ENCODE data around the gene SDCCAG8.

The SDCCAG8 gene

DNA sequence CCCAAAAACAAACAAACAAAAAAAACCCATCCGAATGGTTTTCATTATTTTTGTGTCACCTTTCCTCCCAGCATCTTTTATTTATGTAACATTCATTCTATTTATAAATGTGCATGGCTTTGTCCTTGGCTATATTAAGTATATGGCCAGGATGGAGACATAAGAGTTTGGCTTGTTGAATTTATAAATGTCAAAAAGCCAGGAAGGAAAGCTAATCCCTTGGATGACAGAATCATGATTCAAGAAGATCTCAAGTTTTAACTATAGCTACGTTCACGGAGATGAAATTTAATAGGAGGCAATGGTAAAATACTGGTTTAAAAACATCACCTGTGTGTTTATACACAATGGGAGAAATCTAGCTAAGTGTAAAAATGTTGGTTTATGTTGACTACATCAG, 5.7 kb upstream of the SDCCAG8 start:
- no peaks in the 10 kb centered on the region; a peak in 1 of 3 replicates for H3K36me3 ChIP-seq (ENCODE audit: control insufficient read depth in 2 of 2, insufficient read depth in 1 of 2, low read length in 2 of 2)
- ChIA-PET POLR2A (no interaction called here), CTCF (no interaction called here)
- no peak overlapping the region for H3K27ac ChIP-seq (ENCODE audit: extremely low read depth, low read depth, low read length)
- peaks cover 14% of the 10 kb centered on the region for H3K4me1 ChIP-seq (ENCODE audit: control insufficient read depth, insufficient read depth, low read length)
- no peak overlapping the region for H3K4me3 ChIP-seq (ENCODE audit: low read depth, low read length)
- H3K9me3 ChIP-seq (ENCODE audit: control insufficient read depth, insufficient read depth, low read depth, low read length): no peaks in the 10 kb centered on the region
- no peak for TF ChIP-seq GLIS2 (tag by site-specific recombination; IDR thresholded peaks at IDR 0.05)
- TF ChIP-seq ZNF239 (tag by site-specific recombination; IDR thresholded peaks at IDR 0.05): no peak
- TF ChIP-seq ZNF214 (tag by site-specific recombination; IDR thresholded peaks at IDR 0.05; ENCODE audit: borderline replicate concordance): 0 out of 2 replicates have a peak, but pooled peaks have one; percentile 25
- TF ChIP-seq YY2 (tag by site-specific recombination; IDR thresholded peaks at IDR 0.05): no peak
- TF ChIP-seq ZNF837 (tag by site-specific recombination; IDR thresholded peaks at IDR 0.05): no peak
- TF ChIP-seq ZNF791 (tag by site-specific recombination; IDR thresholded peaks at IDR 0.05): no peak
- TF ChIP-seq, protein P1, sequence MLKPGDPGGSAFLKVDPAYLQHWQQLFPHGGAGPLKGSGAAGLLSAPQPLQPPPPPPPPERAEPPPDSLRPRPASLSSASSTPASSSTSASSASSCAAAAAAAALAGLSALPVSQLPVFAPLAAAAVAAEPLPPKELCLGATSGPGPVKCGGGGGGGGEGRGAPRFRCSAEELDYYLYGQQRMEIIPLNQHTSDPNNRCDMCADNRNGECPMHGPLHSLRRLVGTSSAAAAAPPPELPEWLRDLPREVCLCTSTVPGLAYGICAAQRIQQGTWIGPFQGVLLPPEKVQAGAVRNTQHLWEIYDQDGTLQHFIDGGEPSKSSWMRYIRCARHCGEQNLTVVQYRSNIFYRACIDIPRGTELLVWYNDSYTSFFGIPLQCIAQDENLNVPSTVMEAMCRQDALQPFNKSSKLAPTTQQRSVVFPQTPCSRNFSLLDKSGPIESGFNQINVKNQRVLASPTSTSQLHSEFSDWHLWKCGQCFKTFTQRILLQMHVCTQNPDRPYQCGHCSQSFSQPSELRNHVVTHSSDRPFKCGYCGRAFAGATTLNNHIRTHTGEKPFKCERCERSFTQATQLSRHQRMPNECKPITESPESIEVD (tag by site-specific recombination; IDR thresholded peaks at IDR 0.05): peak; percentile 82
- no peak for TF ChIP-seq ZNF121 (tag by site-specific recombination; IDR thresholded peaks at IDR 0.05)
- no peak for TF ChIP-seq ZNF433 (tag by site-specific recombination; IDR thresholded peaks at IDR 0.05; ENCODE audit: low read depth)

DNA sequence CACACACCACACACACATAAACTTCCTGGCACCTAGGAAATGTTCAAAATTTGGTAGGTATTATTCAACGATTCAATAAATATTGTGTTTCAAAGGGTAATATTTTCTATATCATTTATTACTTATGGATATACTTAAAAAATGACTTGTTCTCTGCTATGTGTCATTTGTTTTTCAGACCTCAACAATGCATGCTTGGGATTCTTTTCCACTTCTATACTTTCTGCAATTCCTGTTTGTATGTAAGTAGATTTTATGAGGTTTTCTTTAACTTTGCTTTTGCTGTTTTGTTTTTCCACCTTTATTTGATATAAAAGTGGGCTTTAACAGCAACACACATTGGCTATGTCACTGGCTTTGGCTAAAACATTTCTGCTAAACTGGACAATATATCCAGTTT, 4.3 kb upstream of the SDCCAG8 start:
- TF ChIP-seq, protein P1 (tag by site-specific recombination; IDR thresholded peaks at IDR 0.05): peak; percentile 14; the same call in 1 of the 2 replicates
- TF ChIP-seq, protein P2, sequence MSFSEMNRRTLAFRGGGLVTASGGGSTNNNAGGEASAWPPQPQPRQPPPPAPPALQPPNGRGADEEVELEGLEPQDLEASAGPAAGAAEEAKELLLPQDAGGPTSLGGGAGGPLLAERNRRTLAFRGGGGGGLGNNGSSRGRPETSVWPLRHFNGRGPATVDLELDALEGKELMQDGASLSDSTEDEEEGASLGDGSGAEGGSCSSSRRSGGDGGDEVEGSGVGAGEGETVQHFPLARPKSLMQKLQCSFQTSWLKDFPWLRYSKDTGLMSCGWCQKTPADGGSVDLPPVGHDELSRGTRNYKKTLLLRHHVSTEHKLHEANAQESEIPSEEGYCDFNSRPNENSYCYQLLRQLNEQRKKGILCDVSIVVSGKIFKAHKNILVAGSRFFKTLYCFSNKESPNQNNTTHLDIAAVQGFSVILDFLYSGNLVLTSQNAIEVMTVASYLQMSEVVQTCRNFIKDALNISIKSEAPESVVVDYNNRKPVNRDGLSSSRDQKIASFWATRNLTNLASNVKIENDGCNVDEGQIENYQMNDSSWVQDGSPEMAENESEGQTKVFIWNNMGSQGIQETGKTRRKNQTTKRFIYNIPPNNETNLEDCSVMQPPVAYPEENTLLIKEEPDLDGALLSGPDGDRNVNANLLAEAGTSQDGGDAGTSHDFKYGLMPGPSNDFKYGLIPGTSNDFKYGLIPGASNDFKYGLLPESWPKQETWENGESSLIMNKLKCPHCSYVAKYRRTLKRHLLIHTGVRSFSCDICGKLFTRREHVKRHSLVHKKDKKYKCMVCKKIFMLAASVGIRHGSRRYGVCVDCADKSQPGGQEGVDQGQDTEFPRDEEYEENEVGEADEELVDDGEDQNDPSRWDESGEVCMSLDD (tag by site-specific recombination; IDR thresholded peaks at IDR 0.05): no peak
- ChIA-PET CTCF (no interaction called here), POLR2A (no interaction called here)
- no peaks in the 10 kb centered on the region for H3K36me3 ChIP-seq (ENCODE audit: control insufficient read depth in 2 of 2, insufficient read depth in 1 of 2, low read length in 2 of 2)
- H3K4me3 ChIP-seq (ENCODE audit: low read depth, low read length): no peak overlapping the region
- peaks cover 14% of the 10 kb centered on the region for H3K4me1 ChIP-seq (ENCODE audit: control insufficient read depth, insufficient read depth, low read length)
- H3K9me3 ChIP-seq (ENCODE audit: control insufficient read depth, insufficient read depth, low read depth, low read length): no peaks in the 10 kb centered on the region
- H3K27ac ChIP-seq (ENCODE audit: extremely low read depth, low read depth, low read length): no peak overlapping the region

DNA sequence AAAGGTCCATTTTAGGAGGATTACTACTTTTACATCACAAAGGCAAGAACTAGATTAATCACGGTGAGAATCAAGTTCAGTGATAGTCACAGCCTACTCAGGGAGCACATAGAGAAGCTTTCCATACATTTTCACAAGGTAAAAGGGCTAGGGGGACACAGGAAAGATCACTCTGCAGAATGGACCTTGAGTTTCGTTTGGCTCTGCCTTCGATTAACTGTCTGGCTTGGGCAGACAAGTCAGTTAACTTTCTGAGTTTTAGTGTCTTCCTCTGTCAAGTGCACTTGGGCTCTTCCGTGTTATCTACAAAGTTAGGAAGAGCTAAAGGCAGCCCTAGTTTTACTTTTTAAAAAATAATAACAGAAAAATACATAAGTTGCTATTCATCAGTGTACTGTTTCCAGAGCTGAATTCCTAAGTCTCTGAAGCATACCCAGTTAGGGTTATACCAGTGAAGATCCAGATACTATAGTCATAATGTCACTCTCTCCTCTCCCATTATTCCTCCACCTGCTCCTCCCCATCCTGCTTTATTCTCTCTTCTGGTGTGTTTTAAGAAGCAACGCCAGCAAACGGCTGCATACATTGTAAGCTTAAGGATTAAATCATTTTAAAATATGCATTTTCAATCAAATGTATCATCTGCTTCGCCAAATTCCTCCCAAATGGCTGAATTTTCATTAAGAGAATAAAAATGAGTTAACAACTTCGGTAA, 2.5 kb upstream of the SDCCAG8 start:
- Histone ChIP-seq H3K27ac (ENCODE audit: extremely low read depth, low read depth, low read length) (peak overlapping the region; percentile 89; the same call in 1 of the 2 replicates), H3K9me3 (ENCODE audit: control insufficient read depth, insufficient read depth, low read depth, low read length) (no peaks in the 10 kb centered on the region), H3K36me3 (ENCODE audit: control insufficient read depth in 2 of 2, insufficient read depth in 1 of 2, low read length in 2 of 2) (no peaks in the 10 kb centered on the region), H3K4me3 (ENCODE audit: low read depth, low read length) (peak overlapping the region; percentile 66), H3K4me1 (ENCODE audit: control insufficient read depth, insufficient read depth, low read length) (peaks cover 14% of the 10 kb centered on the region)
- ChIA-PET CTCF (interaction anchor here (0.6 to 1.2 kb wide), 2 partner anchors 10 to 32 kb away, joined by 3 to 5 read pairs; no protein-coding TSS in a partner anchor), POLR2A (interaction anchor here (0.7 kb wide), 1 partner anchor 18 kb away, joined by 4 read pairs; no protein-coding TSS in a partner anchor)
- TF ChIP-seq ZBTB17 (tag by site-specific recombination; IDR thresholded peaks at IDR 0.05) (peak; percentile 95), ZSCAN30 (tag by site-specific recombination; IDR thresholded peaks at IDR 0.05) (no peak), ZNF366 (tag by site-specific recombination; conservative IDR thresholded peaks at IDR 0.05) (no peak; the same call in 1 of the 2 replicates), ZNF175 (tag by site-specific recombination; IDR thresholded peaks at IDR 0.05) (no peak), ZNF37A (tag by site-specific recombination; IDR thresholded peaks at IDR 0.05) (no peak), ZNF341 (tag by site-specific recombination; IDR thresholded peaks at IDR 0.05; ENCODE audit: low read depth) (peak; percentile 73), PRDM1 (tag by site-specific recombination; IDR thresholded peaks at IDR 0.05) (peak; percentile 83), ZBTB7A (tag by site-specific recombination; IDR thresholded peaks at IDR 0.05; ENCODE audit: low read depth) (no peak)
- TF ChIP-seq, protein P3, sequence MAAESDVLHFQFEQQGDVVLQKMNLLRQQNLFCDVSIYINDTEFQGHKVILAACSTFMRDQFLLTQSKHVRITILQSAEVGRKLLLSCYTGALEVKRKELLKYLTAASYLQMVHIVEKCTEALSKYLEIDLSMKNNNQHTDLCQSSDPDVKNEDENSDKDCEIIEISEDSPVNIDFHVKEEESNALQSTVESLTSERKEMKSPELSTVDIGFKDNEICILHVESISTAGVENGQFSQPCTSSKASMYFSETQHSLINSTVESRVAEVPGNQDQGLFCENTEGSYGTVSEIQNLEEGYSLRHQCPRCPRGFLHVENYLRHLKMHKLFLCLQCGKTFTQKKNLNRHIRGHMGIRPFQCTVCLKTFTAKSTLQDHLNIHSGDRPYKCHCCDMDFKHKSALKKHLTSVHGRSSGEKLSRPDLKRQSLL (tag by site-specific recombination; IDR thresholded peaks at IDR 0.05): no peak
- TF ChIP-seq, protein P4, sequence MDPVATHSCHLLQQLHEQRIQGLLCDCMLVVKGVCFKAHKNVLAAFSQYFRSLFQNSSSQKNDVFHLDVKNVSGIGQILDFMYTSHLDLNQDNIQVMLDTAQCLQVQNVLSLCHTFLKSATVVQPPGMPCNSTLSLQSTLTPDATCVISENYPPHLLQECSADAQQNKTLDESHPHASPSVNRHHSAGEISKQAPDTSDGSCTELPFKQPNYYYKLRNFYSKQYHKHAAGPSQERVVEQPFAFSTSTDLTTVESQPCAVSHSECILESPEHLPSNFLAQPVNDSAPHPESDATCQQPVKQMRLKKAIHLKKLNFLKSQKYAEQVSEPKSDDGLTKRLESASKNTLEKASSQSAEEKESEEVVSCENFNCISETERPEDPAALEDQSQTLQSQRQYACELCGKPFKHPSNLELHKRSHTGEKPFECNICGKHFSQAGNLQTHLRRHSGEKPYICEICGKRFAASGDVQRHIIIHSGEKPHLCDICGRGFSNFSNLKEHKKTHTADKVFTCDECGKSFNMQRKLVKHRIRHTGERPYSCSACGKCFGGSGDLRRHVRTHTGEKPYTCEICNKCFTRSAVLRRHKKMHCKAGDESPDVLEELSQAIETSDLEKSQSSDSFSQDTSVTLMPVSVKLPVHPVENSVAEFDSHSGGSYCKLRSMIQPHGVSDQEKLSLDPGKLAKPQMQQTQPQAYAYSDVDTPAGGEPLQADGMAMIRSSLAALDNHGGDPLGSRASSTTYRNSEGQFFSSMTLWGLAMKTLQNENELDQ (tag by site-specific recombination; IDR thresholded peaks at IDR 0.05; ENCODE audit: low read depth): no peak

Data from HEK293 (cell line).